ENCODE measurements around the gene USP48.
"Not testable (repeated sequence)": the region's sequence is repeated elsewhere in the genome, so short reads cannot be mapped to it uniquely, and the experiment has no call there.

Gene USP48

DNA sequence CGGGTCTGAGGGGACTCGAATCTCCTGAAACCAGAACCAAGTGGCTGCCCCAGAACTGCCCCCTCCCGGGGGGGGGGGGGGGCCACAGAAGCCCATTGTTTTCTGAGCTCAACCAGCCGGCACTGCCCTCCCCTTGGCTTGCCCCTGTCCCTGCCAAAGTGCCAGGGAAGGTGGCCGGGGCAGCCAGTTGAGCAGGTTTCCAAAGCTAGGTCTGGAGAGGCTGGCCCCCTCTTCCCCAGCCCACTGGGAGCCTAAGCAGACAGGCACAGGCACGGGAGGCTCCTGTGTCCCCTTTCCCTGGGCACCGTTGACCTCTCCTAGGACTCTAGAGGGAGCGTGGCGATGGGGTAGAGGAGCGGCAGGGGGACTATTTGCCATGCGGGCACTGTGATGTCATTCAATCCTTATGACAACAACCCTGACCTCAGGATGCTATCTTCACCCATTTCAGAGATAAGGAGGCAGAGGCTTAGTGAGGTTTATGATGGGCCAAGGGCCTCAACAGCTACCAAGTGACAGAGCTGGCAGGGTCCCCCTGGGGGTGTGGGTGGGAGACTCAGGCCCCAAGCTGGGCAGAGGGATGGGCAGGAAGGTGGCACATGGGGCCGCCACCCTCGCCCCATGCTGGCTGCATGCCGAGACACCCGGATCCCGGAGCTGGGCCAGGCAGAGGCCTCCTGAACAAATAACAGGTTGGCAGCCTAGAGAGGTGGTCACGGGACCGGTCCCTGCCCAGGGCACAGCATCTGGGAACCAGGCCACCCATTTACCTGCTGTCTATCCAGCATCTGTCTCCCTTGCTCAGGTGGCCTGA is 148.8 kb downstream of the USP48 start:
- no peak for DNase-seq

DNA sequence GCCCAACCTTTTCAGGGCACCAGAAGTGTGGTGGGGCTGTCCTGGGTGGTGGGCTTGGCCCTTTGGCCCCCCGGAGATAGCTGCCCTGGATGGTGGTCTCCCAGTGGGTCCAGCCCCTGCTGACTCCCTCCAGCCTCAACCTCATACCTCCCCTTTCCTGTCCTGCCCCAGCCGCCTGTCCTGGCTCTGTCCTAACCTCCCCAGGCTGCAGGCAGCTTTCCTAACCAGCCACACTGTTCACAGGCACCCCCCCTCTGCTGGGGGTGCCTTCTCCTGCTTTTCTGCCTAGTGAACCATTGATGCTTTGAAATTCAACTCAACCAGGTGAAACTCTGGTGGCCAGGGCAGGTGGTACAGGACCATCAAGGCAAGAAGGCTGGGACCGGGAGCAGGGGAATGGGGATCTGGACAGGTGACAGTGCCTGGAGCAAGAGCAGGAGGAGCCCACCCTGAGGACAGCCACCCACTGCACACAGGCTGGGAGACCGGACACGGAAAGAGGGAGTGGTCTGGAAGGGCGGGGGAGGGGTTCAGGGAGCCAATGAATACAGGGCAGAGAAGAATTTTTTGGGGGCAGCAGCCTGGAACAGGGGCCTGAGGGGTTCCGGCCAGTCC is 149.7 kb downstream of the USP48 start:
- DNase-seq, result no peak

DNA sequence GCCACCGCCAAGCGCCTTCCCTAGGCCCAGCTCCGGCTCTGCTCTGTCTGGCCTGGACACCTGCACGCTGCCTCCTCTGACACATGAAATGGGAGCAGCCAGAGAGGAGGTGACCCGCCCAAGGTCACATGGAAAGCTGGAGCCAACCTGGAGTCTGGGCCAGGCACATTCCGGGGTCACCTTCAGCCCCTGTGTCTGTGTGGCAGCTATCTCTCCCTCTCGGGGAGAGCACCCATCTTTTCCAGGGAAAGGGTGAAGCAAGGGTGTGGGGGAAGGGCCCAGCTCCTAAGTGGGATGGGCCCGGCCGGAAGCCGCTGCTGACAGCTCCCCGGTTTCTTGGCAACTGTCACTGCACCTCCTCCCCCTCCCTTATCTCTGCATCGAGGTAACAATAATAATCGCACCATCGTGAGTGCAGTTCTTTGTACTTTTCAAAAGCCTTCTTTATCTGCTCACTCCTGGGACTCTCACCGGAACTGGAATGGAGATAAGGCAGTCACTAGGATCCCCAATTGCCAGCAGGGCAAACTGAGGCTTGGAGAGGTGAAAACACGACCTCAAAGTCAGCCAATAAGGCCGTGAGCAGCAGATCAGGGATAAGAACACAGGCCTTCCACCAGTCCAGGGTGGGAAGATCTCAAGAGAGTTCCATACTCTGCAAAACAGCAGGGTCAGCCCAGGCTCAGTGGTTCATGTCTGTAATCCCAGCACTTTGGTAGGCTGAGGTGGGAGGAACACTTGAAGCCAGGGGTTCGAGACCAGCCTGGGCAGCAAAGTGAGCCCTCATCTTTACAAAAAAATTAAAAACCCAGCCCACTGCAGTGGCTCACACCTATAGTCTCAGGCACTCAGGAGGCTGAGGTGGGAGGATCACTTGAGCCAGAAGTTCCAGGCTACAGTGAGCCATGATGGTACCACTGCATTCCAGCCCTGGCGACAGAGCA is 150.7 kb downstream of the USP48 start:
- DNase-seq, result no peak

DNA sequence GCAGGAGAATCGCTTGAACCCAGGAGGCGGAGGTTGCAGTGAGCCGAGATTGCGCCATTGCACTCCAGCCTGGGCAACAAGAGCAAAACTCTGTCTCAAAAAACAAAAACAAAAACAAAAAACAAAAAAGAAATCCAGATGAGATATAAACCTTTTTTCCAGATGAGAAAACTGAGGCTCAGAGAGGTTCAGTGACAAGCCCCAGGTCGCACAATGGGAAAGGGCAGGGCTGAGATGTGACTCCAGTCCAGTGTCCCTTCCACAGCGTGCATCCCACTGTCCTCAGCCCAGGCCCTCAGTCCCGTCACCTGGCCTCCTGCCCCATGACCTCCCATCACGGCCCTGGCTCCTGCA is 151.4 kb downstream of the USP48 start:
- not testable (repeated sequence) for DNase-seq

DNA sequence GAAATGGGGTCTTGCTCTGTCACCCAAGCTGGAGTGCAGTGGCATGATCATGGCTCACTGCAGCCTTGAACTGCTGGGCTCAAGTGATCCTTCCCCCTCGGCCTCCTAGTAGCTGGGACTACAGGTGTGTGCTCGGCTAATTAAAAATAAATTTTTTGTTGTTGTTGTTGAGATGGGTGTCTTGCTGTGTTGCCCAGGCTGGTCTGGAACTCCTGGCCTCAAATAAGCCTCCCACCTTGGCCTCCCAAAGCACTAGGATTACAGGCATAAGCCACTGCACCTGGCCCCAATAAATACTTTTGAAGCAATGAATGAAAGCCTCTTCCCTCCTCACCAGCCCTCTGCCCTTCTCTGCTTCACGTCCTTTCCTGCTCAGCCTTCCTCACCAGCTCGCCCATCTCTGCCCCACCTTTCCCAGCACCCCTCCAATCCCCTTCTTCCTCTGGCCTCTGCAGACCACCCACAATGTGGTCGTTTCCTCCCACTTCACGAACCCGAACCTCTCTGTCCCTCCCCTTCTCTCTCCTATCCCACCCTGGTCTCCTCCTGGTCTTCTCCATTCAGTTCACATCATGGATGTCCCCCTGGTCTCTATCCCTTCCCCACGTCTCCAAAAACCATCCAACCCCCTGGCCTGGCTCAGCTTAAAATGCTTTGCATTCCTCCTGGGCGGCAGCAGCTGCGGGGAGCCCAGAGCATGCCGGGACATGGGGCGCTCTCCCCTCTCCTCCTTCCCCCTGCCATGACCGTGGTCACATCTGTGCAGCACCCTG is 152.2 kb downstream of the USP48 start:
- no peak for DNase-seq

DNA sequence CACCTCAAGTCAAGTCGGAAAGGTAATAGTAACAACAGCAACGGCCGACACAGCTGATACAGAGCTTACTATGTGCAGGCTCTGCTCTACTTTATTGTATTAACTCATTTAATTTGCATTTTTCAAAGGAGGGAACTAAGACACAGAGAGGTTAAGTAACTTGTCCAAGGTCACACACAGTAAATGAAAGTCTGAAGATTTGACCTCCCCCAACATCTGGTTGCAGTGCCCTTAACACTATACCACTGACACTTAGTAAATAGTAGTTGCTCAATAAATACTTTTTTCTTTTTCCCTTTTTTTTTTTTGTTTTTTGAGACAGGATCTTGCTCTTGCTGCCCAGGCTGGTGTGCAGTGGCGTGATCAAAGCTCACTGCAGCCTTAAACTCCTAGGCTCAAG is 153.0 kb downstream of the USP48 start:
- no peak for DNase-seq

DNA sequence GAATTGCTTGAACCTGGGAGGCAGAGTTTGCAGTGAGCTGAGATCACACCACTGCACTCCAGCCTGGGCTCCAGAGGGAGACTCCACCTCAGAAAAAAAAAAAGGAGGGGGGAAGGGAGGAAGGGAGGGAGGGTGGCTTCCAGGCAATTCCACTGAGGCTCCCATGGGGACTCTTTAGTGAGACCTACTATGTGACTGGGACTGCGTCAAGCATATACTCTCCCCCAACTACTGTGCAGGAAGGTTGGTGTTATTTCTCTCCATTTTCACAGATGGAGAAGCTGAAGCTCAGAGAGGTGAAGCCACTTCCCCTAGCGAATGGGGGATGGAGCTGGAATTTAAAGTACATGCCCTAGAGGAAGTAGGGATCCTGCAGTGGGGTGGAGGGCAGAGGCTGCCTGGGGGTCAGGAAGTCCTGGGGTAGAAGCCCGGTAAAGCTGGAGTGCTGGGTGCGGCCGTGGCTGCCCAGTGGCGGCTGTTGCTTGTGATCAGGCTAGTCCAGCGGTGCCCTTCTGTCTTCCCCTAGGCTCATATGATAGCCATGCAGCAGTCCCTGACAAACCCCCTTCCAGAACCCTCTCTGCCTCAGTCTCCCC is 154.1 kb downstream of the USP48 start:
- no peak for DNase-seq

All from activated CD4-positive, alpha-beta T cell treated with anti-CD3 and anti-CD28 coated beads, Interleukin-10, Interleukin-2, amounts not matched to agents 100 ng/mL and 50 ng/mL, durations not matched to agents 16 hours and 8 hours (primary cell).